Measurements from ENCODE around the gene PLA2G6. TPM values are rescaled to one million over a fixed set of nuclear protein-coding genes. Genes with fewer than 3 reads are reported as not detected.
A peak's percentile ranks its signal among the peaks of the same experiment; 100 is the strongest.
"Not testable (repeated sequence)": the region's sequence is repeated elsewhere in the genome, so short reads cannot be mapped to it uniquely, and the experiment has no call there.

The PLA2G6 gene
- total RNA-seq, 2 experiments from 2014 or later = 80.2 to 85.3 TPM

DNA sequence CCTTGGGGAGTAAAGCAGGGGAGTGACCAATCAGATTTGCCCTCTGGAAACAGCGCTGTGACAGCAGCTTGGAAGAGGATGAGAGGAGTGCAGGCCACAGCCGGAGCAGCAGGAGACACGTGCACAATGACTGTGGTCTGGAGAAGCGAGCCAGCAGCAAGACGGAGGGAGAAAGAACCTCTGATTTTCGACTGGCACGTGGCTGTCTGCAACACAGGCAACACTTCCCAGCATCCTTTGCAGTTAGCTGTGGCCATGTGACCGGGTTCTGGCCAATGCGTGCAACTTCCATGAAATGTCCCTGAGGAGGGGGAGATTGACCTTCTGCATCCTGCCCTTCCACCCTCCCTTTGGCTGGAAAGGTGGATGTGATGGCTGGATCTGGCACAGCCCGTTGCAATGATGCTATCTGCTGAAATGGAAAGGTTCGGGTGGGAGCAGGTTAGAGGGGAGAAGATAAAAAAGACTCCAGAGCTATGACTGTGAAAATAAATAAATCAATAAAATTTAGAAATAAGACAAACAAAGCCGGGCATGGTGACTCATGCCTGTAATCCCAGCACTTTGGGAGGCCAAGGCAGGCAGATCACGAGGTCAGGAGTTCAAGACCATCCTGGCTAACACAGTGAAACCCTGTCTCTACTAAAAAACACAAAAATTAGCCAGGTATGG lies 15.6 kb downstream of the PLA2G6 start:
- peaks cover 23% of the 10 kb centered on the region for H3K36me3 Mint-ChIP-seq (ENCODE audit: low read depth)
- intact Hi-C loops (cut with micrococcal nuclease) = no loop called here
- CTCF ChIA-PET = interaction anchor here (1.6 kb wide), 1 partner anchor 114 kb away, joined by 3 read pairs; no protein-coding TSS in a partner anchor
- no peak overlapping the region for H3K27ac Mint-ChIP-seq
- DNase-seq = no peak
- no peak overlapping the region for H3K4me3 Mint-ChIP-seq
- H3K27me3 Mint-ChIP-seq (ENCODE audit: low read depth) = no peaks in the 10 kb centered on the region
- peaks cover 12% of the 10 kb centered on the region for H3K4me1 Mint-ChIP-seq (ENCODE audit: low read depth)
- no peaks in the 10 kb centered on the region for H3K9me3 Mint-ChIP-seq

- no peak overlapping the region for H3K4me3 Mint-ChIP-seq
- H3K9me3 Mint-ChIP-seq = no peaks in the 10 kb centered on the region
- CTCF ChIA-PET = no interaction called here
- no peak overlapping the region for H3K27ac Mint-ChIP-seq
- DNase-seq = no peak
- no peaks in the 10 kb centered on the region for H3K27me3 Mint-ChIP-seq (ENCODE audit: low read depth)
- H3K36me3 Mint-ChIP-seq (ENCODE audit: low read depth) = peaks cover 24% of the 10 kb centered on the region
- H3K4me1 Mint-ChIP-seq (ENCODE audit: low read depth) = peaks cover 12% of the 10 kb centered on the region
- intact Hi-C loops (cut with micrococcal nuclease) = no loop called here
These were observed 17.1 kb downstream of the PLA2G6 start for GRCh38 chr22:38164551-38164918.

GRCh38 chr22:38163844-38164550 lies 17.6 kb downstream of the PLA2G6 start:
- Mint-ChIP-seq H3K4me3 (no peak overlapping the region), H3K27ac (no peak overlapping the region), H3K4me1 (ENCODE audit: low read depth) (peaks cover 12% of the 10 kb centered on the region), H3K36me3 (ENCODE audit: low read depth) (peaks cover 26% of the 10 kb centered on the region), H3K9me3 (no peaks in the 10 kb centered on the region), H3K27me3 (ENCODE audit: low read depth) (no peaks in the 10 kb centered on the region)
- no peak for DNase-seq
- intact Hi-C loops (cut with micrococcal nuclease) = no loop called here
- CTCF ChIA-PET = no interaction called here

DNA sequence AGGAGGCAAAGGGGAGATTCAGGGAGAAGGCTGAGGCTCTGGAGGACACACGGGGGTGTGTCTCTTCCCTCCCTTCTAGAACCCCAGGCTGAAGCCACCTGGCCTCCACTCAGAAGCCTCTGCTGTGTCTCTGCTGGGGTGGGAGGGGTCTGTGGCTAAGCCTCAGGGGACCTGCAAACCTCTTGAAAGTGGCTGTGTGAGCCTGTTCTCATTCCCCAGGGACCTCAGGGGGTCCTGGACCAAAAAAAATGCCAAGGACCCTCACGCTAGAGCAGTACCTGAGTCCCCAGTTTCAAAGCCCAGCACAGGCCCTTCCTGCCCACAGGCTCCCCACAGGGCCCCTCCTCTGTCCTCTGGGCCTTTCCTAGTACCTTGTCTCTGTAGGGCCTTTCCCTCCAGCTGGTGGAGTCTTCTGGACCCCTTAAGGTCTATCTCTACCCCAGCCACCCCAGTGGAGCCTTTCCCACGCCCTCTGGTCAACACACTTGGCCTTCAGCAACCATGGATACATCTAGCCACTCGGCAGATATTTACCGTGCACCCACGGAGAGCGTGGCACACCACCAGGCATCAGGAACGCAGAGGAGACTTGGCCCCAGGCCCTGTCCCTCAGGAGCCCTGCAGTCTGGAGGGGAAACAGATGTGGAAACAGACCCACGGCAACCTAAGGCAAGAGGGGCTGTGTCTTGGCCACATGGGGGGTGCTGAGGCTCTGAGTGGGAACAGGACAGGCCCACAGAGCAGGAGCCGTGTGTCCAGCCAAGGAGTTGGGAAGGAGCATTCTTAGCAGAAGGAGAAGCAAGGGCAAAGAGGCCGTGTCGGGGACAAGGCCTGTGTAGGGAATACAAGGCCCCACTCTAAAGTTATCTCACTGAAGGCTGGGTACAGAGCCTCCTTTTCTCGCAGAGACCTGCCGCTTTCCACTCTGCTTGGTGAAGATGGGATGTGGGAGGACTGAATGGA lies 18.5 kb downstream of the PLA2G6 start:
- Mint-ChIP-seq H3K36me3 (ENCODE audit: low read depth) (peaks cover 26% of the 10 kb centered on the region), H3K27me3 (ENCODE audit: low read depth) (no peaks in the 10 kb centered on the region), H3K27ac (no peak overlapping the region), H3K4me3 (no peak overlapping the region), H3K4me1 (ENCODE audit: low read depth) (peaks cover 12% of the 10 kb centered on the region), H3K9me3 (no peaks in the 10 kb centered on the region)
- CTCF ChIA-PET = no interaction called here
- intact Hi-C loops (cut with micrococcal nuclease) = no loop called here
- no peak for DNase-seq

DNA sequence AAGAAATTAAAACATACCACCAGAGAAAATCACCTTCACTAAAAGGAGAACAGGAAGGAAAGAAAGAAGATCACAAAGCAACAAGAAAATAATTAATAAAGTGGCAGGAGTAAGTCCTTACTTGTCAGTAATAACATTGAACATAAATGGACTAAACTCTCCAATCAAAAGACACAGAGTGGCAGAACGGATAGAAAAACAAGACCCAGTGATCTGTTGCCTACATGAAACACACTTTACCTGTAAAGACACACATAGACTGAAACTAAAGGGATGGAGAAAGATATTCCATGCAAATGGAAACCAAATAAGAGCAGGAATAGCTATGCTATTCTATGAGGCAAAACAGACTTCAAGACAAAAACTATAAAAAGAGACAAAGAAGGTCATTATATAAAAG lies 25.9 kb downstream of the PLA2G6 start:
- CTCF ChIA-PET = no interaction called here
- Mint-ChIP-seq H3K36me3 (ENCODE audit: low read depth) (peaks cover 2% of the 10 kb centered on the region), H3K9me3 (no peaks in the 10 kb centered on the region), H3K4me3 (no peak overlapping the region), H3K4me1 (ENCODE audit: low read depth) (peaks cover 1% of the 10 kb centered on the region), H3K27ac (no peak overlapping the region), H3K27me3 (ENCODE audit: low read depth) (no peaks in the 10 kb centered on the region)
- no peak for DNase-seq
- intact Hi-C loops (cut with micrococcal nuclease) = no loop called here

- DNase-seq; H3K4me3 Mint-ChIP-seq; CTCF ChIA-PET; H3K36me3 Mint-ChIP-seq (ENCODE audit: low read depth); H3K9me3 Mint-ChIP-seq; H3K4me1 Mint-ChIP-seq (ENCODE audit: low read depth); H3K27ac Mint-ChIP-seq; H3K27me3 Mint-ChIP-seq (ENCODE audit: low read depth); intact Hi-C loops (cut with micrococcal nuclease): not testable (repeated sequence)
These were observed 27.1 kb downstream of the PLA2G6 start for GRCh38 chr22:38154563-38154915.

- no peak overlapping the region for H3K27ac Mint-ChIP-seq
- DNase-seq = no peak
- H3K4me1 Mint-ChIP-seq (ENCODE audit: low read depth) = peaks cover 1% of the 10 kb centered on the region
- H3K4me3 Mint-ChIP-seq = no peak overlapping the region
- intact Hi-C loops (cut with micrococcal nuclease) = no loop called here
- no peaks in the 10 kb centered on the region for H3K9me3 Mint-ChIP-seq
- no peaks in the 10 kb centered on the region for H3K36me3 Mint-ChIP-seq (ENCODE audit: low read depth)
- CTCF ChIA-PET = no interaction called here
- H3K27me3 Mint-ChIP-seq (ENCODE audit: low read depth) = no peaks in the 10 kb centered on the region
These were observed 27.6 kb downstream of the PLA2G6 start for GRCh38 chr22:38153821-38154562.

- no peak overlapping the region for H3K4me3 Mint-ChIP-seq
- H3K4me1 Mint-ChIP-seq (ENCODE audit: low read depth) = peaks cover 14% of the 10 kb centered on the region
- no peaks in the 10 kb centered on the region for H3K27me3 Mint-ChIP-seq (ENCODE audit: low read depth)
- no peaks in the 10 kb centered on the region for H3K36me3 Mint-ChIP-seq (ENCODE audit: low read depth)
- intact Hi-C loops (cut with micrococcal nuclease) = no loop called here
- H3K27ac Mint-ChIP-seq = no peak overlapping the region
- DNase-seq = no peak
- CTCF ChIA-PET = interaction anchor here (1.1 kb wide), 1 partner anchor 78 kb away, joined by 3 read pairs; no protein-coding TSS in a partner anchor
- no peaks in the 10 kb centered on the region for H3K9me3 Mint-ChIP-seq
These were observed 30.5 kb downstream of the PLA2G6 start for GRCh38 chr22:38151126-38151500.

GRCh38 chr22:38148245-38148644 lies 33.4 kb downstream of the PLA2G6 start:
- Mint-ChIP-seq H3K4me1 (ENCODE audit: low read depth) (peaks cover 16% of the 10 kb centered on the region), H3K9me3 (no peaks in the 10 kb centered on the region), H3K4me3 (no peak overlapping the region), H3K27ac (peak overlapping the region; percentile 19), H3K27me3 (ENCODE audit: low read depth) (no peaks in the 10 kb centered on the region), H3K36me3 (ENCODE audit: low read depth) (peaks cover 4% of the 10 kb centered on the region)
- no peak for DNase-seq
- CTCF ChIA-PET = no interaction called here
- intact Hi-C loops (cut with micrococcal nuclease) = no loop called here

DNA sequence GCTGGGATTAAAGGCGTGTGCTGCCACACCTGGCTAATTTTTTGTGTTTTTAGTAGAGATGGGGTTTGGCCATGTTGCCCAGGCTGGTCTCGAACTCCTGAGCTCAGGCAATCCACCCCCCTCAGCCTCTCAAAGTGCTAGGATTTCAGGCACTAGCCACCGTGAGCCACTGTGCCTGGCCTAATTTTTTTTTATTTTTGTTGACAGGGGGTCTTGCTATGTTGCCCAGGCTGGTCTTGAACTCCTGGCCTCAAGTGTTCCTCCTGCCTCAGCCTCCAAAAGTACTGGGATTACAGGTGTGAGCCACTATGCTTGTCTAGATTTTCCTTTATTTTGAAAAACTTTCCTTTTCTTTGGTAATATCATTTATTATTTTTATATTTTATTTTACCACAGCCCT lies 35.5 kb downstream of the PLA2G6 start:
- CTCF ChIA-PET = interaction anchor here (0.9 kb wide), 1 partner anchor 94 kb away, joined by 3 read pairs; no protein-coding TSS in a partner anchor
- H3K36me3 Mint-ChIP-seq (ENCODE audit: low read depth) = not testable (repeated sequence)

GRCh38 chr22:38144025-38144405 lies 37.6 kb downstream of the PLA2G6 start:
- no peaks in the 10 kb centered on the region for H3K27me3 Mint-ChIP-seq (ENCODE audit: low read depth)
- CTCF ChIA-PET = interaction anchor here (1.3 kb wide), 1 partner anchor 30 kb away, joined by 4 read pairs; no protein-coding TSS in a partner anchor
- H3K9me3 Mint-ChIP-seq = no peaks in the 10 kb centered on the region
- H3K4me3 Mint-ChIP-seq = no peak overlapping the region
- H3K36me3 Mint-ChIP-seq (ENCODE audit: low read depth) = peaks cover 9% of the 10 kb centered on the region
- no peak overlapping the region for H3K27ac Mint-ChIP-seq
- intact Hi-C loops (cut with micrococcal nuclease) = no loop called here
- H3K4me1 Mint-ChIP-seq (ENCODE audit: low read depth) = peaks cover 16% of the 10 kb centered on the region
- DNase-seq = no peak

More for the DNA sequence above, 35.5 kb downstream of the PLA2G6 start:
- DNase-seq; H3K4me3 Mint-ChIP-seq; H3K27ac Mint-ChIP-seq; H3K9me3 Mint-ChIP-seq; intact Hi-C loops (cut with micrococcal nuclease); H3K27me3 Mint-ChIP-seq (ENCODE audit: low read depth): not testable (repeated sequence)
- peaks cover 16% of the 10 kb centered on the region for H3K4me1 Mint-ChIP-seq (ENCODE audit: low read depth)

DNA sequence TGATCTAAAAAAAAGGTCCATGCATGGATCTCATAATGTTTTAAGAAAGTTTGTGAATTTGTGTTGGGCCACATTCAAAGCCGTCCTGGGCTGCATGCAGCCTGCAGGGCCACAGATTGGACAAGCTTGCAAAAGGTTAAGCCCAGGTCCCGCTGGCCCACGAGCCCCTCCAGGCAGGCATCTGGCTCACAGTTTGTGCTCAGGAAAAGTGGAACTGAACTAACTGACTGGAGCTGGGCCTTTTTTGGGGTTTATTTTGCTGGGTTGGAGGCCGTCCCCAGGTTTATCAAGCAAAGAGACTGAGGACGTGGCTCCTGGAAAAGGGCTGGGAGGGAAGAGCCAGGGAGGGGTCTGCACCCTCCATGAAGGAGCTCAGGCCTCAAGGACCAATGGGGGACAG lies 39.0 kb downstream of the PLA2G6 start:
- Mint-ChIP-seq H3K4me1 (ENCODE audit: low read depth) (peaks cover 7% of the 10 kb centered on the region), H3K9me3 (no peaks in the 10 kb centered on the region), H3K27ac (no peak overlapping the region), H3K27me3 (ENCODE audit: low read depth) (no peaks in the 10 kb centered on the region), H3K36me3 (ENCODE audit: low read depth) (peaks cover 11% of the 10 kb centered on the region), H3K4me3 (no peak overlapping the region)
- DNase-seq = no peak
- intact Hi-C loops (cut with micrococcal nuclease) = no loop called here
- CTCF ChIA-PET = no interaction called here
